ENCODE results near the gene COBL. TPM values are rescaled to one million over a fixed set of nuclear protein-coding genes. Genes with fewer than 3 reads are reported as not detected.
A peak's percentile ranks its signal among the peaks of the same experiment; 100 is the strongest.

Gene COBL
- total RNA-seq, 1 experiment from 2014 or later, result 8.6 TPM

DNA sequence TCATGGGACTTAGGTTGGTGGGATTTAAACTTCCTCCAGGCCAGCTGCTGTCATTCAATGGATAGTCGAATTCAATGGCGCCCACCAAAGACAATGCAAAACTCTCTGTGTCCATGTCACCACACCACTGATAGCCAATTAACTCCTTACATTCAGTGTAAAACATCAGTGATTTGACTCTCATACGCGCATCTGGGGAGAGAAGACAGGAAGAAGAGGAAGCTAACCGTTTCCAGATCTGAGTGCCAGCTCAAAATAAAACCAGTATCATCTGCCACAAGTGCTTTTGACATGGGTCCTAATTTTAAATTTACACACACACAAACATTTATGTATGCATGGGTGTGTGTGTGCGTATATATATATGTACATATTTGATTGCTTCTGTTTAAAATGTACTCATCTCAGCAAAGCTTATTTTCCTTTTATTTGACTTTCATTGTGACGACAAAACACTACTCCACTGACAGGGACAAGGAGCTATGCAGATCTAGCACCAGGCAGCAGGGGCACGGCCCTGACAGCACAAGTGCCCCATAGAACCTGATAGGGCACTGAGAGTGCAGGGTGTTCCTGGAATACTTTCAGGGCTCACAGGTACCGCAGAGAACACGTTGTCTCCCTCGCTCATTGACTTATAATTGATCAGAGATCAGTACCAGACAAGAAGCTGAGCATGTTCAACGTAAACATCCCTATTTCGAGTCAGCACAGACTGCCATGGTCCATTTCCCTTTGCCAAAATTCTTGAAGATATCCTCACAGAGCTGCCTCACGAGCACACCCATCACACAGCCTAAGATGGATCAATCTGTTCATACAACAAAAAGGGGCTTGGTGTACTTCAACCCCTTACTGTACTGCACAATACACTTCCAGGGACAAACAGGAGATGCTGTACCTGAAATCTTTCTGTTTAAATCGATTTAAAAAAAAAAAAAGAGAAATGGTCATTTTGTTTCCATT lies 176.1 kb downstream of the COBL start:
- ChIA-PET POLR2A (ENCODE audit: unreplicated experiment) (no interaction called here), CTCF (interaction anchor here (0.5 to 2.6 kb wide), 18 partner anchors 21 to 1048 kb away, joined by 3 to 12 read pairs (median 5); no protein-coding TSS in a partner anchor)
- Histone ChIP-seq H3K79me2 (ENCODE audit: low read length) (no peaks in the 10 kb centered on the region), H3K4me3 (ENCODE audit: low read length) (no peak overlapping the region), H3K9ac (ENCODE audit: low read length) (no peak overlapping the region), H3K9me2 (replicated peaks; ENCODE audit: low read length) (no peaks in the 10 kb centered on the region), H2AFZ (ENCODE audit: low read length) (no peak overlapping the region), H4K20me1 (ENCODE audit: low read length) (no peaks in the 10 kb centered on the region), H3K27me3 (ENCODE audit: low read length) (no peaks in the 10 kb centered on the region), H3F3A (ENCODE audit: low read length, unreplicated experiment) (no peaks in the 10 kb centered on the region), H3K4me1 (ENCODE audit: insufficient read depth, low read length) (peaks cover 18% of the 10 kb centered on the region), H3K4me2 (ENCODE audit: low read length) (peak overlapping the region; percentile 44; the same call in 1 of the 2 replicates), H3K36me3 (ENCODE audit: low read depth, low read length) (no peaks in the 10 kb centered on the region), H3K27ac (ENCODE audit: low read length) (peak overlapping the region; percentile 24), H3K9me3 (ENCODE audit: low read length) (no peaks in the 10 kb centered on the region)
- no TSS peak for BruUV-seq (replicated peaks)
- TF ChIP-seq, protein P1, sequence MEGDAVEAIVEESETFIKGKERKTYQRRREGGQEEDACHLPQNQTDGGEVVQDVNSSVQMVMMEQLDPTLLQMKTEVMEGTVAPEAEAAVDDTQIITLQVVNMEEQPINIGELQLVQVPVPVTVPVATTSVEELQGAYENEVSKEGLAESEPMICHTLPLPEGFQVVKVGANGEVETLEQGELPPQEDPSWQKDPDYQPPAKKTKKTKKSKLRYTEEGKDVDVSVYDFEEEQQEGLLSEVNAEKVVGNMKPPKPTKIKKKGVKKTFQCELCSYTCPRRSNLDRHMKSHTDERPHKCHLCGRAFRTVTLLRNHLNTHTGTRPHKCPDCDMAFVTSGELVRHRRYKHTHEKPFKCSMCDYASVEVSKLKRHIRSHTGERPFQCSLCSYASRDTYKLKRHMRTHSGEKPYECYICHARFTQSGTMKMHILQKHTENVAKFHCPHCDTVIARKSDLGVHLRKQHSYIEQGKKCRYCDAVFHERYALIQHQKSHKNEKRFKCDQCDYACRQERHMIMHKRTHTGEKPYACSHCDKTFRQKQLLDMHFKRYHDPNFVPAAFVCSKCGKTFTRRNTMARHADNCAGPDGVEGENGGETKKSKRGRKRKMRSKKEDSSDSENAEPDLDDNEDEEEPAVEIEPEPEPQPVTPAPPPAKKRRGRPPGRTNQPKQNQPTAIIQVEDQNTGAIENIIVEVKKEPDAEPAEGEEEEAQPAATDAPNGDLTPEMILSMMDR (conservative IDR thresholded peaks at IDR 0.05; ENCODE audit: low read depth, low read length), result no peak
- TF ChIP-seq EZH2 (IDR thresholded peaks at IDR 0.05; ENCODE audit: low read length, unreplicated experiment) (no peak), EZH2phosphoT487 (IDR thresholded peaks at IDR 0.05; ENCODE audit: borderline replicate concordance, low read length) (no peak)
- ATAC-seq (no peak; the same call in 1 of the 2 replicates), DNase-seq (no peak)
- intact Hi-C loops (cut with micrococcal nuclease), result loop anchor here (1.0 to 5.0 kb wide), 8 partner anchors 62 to 672 kb away; partner anchors contain the start of gene GRB10

DNA sequence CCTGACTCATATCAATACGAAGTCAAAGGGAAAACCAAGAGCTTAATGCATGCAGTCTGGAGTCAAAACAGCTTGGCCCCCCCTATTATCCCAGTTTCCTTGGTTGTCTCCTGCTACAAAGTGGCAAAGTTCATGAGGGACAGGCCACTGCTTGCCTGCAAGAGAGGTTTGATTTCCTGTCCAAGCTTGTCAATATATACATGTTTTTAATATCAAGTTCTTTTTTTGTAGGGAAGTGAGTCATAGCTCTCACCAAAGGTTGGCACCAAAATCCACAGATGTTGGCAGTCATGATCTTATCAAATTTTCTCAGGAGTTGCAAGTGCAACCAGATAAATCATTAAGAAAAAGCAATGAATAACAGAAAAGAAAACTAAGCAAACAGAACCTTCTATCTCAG lies 176.8 kb downstream of the COBL start:
- ChIA-PET CTCF (interaction anchor here (0.9 to 2.6 kb wide), 2 partner anchors 23 to 292 kb away, joined by 5 to 11 read pairs; no protein-coding TSS in a partner anchor), POLR2A (ENCODE audit: unreplicated experiment) (no interaction called here)
- Histone ChIP-seq H2AFZ (ENCODE audit: low read length) (no peak overlapping the region), H3K4me2 (ENCODE audit: low read length) (peak overlapping the region; percentile 44), H3K9me3 (ENCODE audit: low read length) (no peaks in the 10 kb centered on the region), H3K27ac (ENCODE audit: low read length) (peak overlapping the region; percentile 24), H3K79me2 (ENCODE audit: low read length) (no peaks in the 10 kb centered on the region), H3K9ac (ENCODE audit: low read length) (no peak overlapping the region), H4K20me1 (ENCODE audit: low read length) (no peaks in the 10 kb centered on the region), H3K36me3 (ENCODE audit: low read depth, low read length) (no peaks in the 10 kb centered on the region), H3F3A (ENCODE audit: low read length, unreplicated experiment) (no peaks in the 10 kb centered on the region), H3K4me3 (ENCODE audit: low read length) (no peak overlapping the region), H3K9me2 (replicated peaks; ENCODE audit: low read length) (no peaks in the 10 kb centered on the region), H3K27me3 (ENCODE audit: low read length) (no peaks in the 10 kb centered on the region), H3K4me1 (ENCODE audit: insufficient read depth, low read length) (peaks cover 18% of the 10 kb centered on the region)
- DNase-seq (peak; percentile 71), ATAC-seq (peak; percentile 66)
- no peak for TF ChIP-seq EZH2phosphoT487 (IDR thresholded peaks at IDR 0.05; ENCODE audit: borderline replicate concordance, low read length)
- no peak for TF ChIP-seq EZH2 (IDR thresholded peaks at IDR 0.05; ENCODE audit: low read length, unreplicated experiment)
- TF ChIP-seq, protein P1 (conservative IDR thresholded peaks at IDR 0.05; ENCODE audit: low read depth, low read length), result no peak
- BruUV-seq (replicated peaks), result no TSS peak
- intact Hi-C loops (cut with micrococcal nuclease), result loop anchor here (1.0 to 5.0 kb wide), 8 partner anchors 38 to 529 kb away; partner anchors contain the start of gene GRB10

All from PC-3 (cell line).